Heart left ventricle (tissue), 16 donors: ENCODE measurements around the gene ZNF319. TPM values are rescaled to one million over a fixed set of nuclear protein-coding genes. Genes with fewer than 3 reads are reported as not detected.

Experiments
- ATAC-seq, 4 donors: fragments of 200-7000 bp; cut with Tn5 transposase; one replicate each; pipeline ENCODE4 v1.9.1; 2020 to 2022; ENCODE audit warnings: moderate library complexity in 4 of 4, mild to moderate bottlenecking in 3 of 4, moderate number of reproducible peaks in 1 of 4
- DNase-seq, 5 donors: peaks; one replicate each; pipeline ENCODE4 v3.0.0-alpha.2; 2020
- H3K27ac ChIP-seq, 12 donors: fragments of 200-600 bp; sonication (generic) in 4 of 12; one replicate each; pipeline versions ENCODE4 v1.5.0 to v1.8.0; 2016 to 2022; ENCODE audit warnings: mild to moderate bottlenecking in 2 of 12
- H3K27me3 ChIP-seq, 9 donors: fragments of 200-600 bp; sonication (generic) in 2 of 9; one replicate each; pipeline versions ENCODE4 v1.5.1 to v1.8.0; 2016 to 2022; ENCODE audit warnings: mild to moderate bottlenecking in 3 of 9
- H3K36me3 ChIP-seq, 9 donors: fragments of 200-600 bp; sonication (generic) in 2 of 9; one replicate each; pipeline versions ENCODE4 v1.5.0 to v1.8.0; 2018 to 2022; ENCODE audit warnings: mild to moderate bottlenecking in 2 of 9
- H3K4me1 ChIP-seq, 12 donors: fragments of 200-600 bp; sonication (generic) in 4 of 12; one replicate each; pipeline versions ENCODE4 v1.5.0 to v1.8.0; 2016 to 2022; ENCODE audit warnings: mild to moderate bottlenecking in 3 of 12
- H3K4me3 ChIP-seq, 12 donors: fragments of 200-600 bp; sonication (generic) in 4 of 12; one replicate each; pipeline versions ENCODE4 v1.5.0 to v1.8.0; 2017 to 2022; ENCODE audit warnings: mild to moderate bottlenecking in 9 of 12, moderate library complexity in 4 of 12
- H3K9me3 ChIP-seq, 12 donors: fragments of 200-600 bp; sonication (generic) in 4 of 12; one replicate each; pipeline versions ENCODE4 v1.5.0 to v1.8.0; 2016 to 2022; ENCODE audit warnings: mild to moderate bottlenecking in 1 of 12
- POLR2A ChIP-seq, 2 donors: fragments of 450-650 bp; IDR thresholded peaks; one replicate each; pipeline ENCODE4 v1.6.1; 2017; ENCODE audit warnings: antibody characterized with exemption in 2 of 2, mild to moderate bottlenecking in 2 of 2, moderate library complexity in 2 of 2
- WGBS, 4 donors: extraction: QIAGEN DNeasy Blood & Tissue Kit in 2 of 4; methylation state at CpG; one replicate each; pipeline versions ENCODE4 v1.1.5 to v1.1.7; 2013 to 2018; 5-methylcytosine and 5-hydroxymethylcytosine counted together
- intact Hi-C, 10 donors: fragments of 100-400 bp; cut with DNase I; formaldehyde crosslinking; loops; one replicate each; pipeline versions ENCODE4 v1.11.1 to v1.14.2; 2022
- polyA plus RNA-seq, 2 donors: library from polyadenylated mRNA; stranded (reverse); fragments of 200-250 nt; gene quantifications; one replicate each; pipeline ENCODE4 v1.2.3, GENCODE V29; 2013
- total RNA-seq, 9 donors: library from RNA; depleted of rRNA in 2 of 9; stranded (reverse); fragments of >200 nt in 2 of 9; fragmentation: NEBNext Ultra II Directional in 3 of 9; extraction: Animal tissue kit (Norgen Biotek cat#: 25700) in 3 of 9; gene quantifications; one replicate each; pipeline versions ENCODE4 v1.1.0 to v1.2.4, GENCODE V29; 2016 to 2023
- TF ChIP-seq, protein P1 (sequence below), 12 donors: fragments of 200-600 bp; sonication (generic) in 4 of 12; IDR thresholded peaks; one replicate each; pipeline versions ENCODE4 v1.5.0 to v1.8.0; 2018 to 2022; ENCODE audit warnings: antibody characterized with exemption in 12 of 12, mild to moderate bottlenecking in 5 of 12
- donor health status: ischemic (EF 13 %, LVEDD 7.1; RV severe dilation, severe dysfunction).
- donor health status: healthy with polysubstance abuse.
- donor health status: DM: no; HTN: yes; CAD: no.
- donor health status: DM: no; HTN: no; CAD: no.
- donor health status: ischemic (EF 25% LVEDD 6.9; RV normal size, moderate dysfunction).
- donor health status: ischemic (EF 25% LVEDD 5.7; RV mildly dilated, moderate dysfunction).
- donor health status: healthy.
- donor health status: DM: yes; HTN: yes; CAD: no.
- donor health status: ischemic (EF 35%, LVEDD 5.7; RV mildly dilated, moderate dysfunction).
- donor health status: nonischemic (EF 11% LVEDD 7.7; RV severe dilation, severe dysfunction).
- donor health status: DM: yes; HTN: yes; CAD: no.
- donor health status: PGD.
- donor health status: ischemic (EF 29% LVEDD 5.4; RV normal size, mild dysfunction).
- donor health status: nonischemic (EF 23%, LVEDD 6.1; RV moderate dilation, normal function).

ZNF319 gene
- total and polyA plus RNA-seq, 11 donors: 5.6 to 10.5 (median 8.6) TPM

DNA sequence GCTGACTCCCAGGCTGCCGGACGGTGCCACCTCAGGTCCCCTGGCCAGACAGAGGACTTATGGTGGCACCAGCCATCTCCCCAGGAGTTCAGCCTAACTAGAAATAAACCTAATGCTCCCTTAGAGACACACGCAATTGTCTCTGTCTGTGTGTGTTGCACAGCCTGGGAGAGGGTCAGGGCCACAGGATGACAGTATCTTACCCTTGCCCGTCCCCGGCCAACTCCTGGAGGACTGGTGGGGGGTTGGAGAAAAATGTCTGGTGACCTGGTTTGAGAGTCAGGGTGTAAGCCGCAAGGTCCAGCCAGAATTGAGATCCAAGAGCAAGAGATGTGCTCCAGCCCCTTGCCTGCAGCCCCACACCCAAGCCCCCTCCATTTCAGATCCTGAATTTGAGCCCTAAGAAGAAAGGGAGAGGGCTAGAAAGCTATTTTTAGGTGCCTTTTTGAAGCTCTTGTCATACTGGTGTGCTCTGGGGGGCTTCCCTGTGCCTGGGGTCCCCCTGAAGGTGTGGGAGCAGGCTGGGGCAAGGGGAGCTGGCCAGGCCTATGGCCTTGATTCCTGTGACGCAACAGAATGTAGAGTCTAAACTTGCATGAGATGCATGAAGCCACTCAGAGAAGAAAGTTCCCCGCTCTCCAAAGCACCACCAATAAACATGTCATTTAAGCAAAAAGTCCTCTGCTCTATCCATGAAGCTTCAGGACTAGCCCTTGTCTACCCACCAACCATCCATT, 12.9 kb downstream of the ZNF319 start:
- DNase-seq: peak in 1 of 5 donors; percentile 44
- no peak for ATAC-seq
- H3K27me3 ChIP-seq: peaks cover 0 to 12% (median 0%) of the 10 kb centered on the region in 9 donors
- intact Hi-C loops: loop anchor here in 1 of 10 donors (10.0 kb wide), 1 partner anchor 403 kb away; no protein-coding TSS in a partner anchor
- WGBS, 4 donors: 96 to 98% (median 97%) methylated on average over 8 of the region's 8 CpGs
- no peak overlapping the region for H3K4me3 ChIP-seq
- no peaks in the 10 kb centered on the region for H3K9me3 ChIP-seq
- no peak overlapping the region for H3K27ac ChIP-seq
- no peaks in the 10 kb centered on the region for H3K36me3 ChIP-seq
- no peak for TF ChIP-seq POLR2A (IDR thresholded peaks at IDR 0.05)
- H3K4me1 ChIP-seq: peaks cover 0 to 22% (median 10%) of the 10 kb centered on the region in 12 donors

GRCh38 chr16:57986196-57986595, 14.3 kb downstream of the ZNF319 start:
- peaks cover 0 to 12% (median 0%) of the 10 kb centered on the region in 9 donors for H3K27me3 ChIP-seq
- no peak overlapping the region for H3K27ac ChIP-seq
- peak in 1 of 5 donors; percentile 7 for DNase-seq
- ATAC-seq: no peak
- H3K4me1 ChIP-seq: peaks cover 0 to 22% (median 10%) of the 10 kb centered on the region in 12 donors
- no peak overlapping the region for H3K4me3 ChIP-seq
- WGBS, 4 donors: 63 to 74% (median 70%) methylated on average over 9 of the region's 9 CpGs
- intact Hi-C loops: loop anchor here in 1 of 10 donors (10.0 kb wide), 1 partner anchor 401 kb away; no protein-coding TSS in a partner anchor
- H3K36me3 ChIP-seq: no peaks in the 10 kb centered on the region
- no peaks in the 10 kb centered on the region for H3K9me3 ChIP-seq
- TF ChIP-seq POLR2A (IDR thresholded peaks at IDR 0.05): no peak
- TF ChIP-seq, protein P1, sequence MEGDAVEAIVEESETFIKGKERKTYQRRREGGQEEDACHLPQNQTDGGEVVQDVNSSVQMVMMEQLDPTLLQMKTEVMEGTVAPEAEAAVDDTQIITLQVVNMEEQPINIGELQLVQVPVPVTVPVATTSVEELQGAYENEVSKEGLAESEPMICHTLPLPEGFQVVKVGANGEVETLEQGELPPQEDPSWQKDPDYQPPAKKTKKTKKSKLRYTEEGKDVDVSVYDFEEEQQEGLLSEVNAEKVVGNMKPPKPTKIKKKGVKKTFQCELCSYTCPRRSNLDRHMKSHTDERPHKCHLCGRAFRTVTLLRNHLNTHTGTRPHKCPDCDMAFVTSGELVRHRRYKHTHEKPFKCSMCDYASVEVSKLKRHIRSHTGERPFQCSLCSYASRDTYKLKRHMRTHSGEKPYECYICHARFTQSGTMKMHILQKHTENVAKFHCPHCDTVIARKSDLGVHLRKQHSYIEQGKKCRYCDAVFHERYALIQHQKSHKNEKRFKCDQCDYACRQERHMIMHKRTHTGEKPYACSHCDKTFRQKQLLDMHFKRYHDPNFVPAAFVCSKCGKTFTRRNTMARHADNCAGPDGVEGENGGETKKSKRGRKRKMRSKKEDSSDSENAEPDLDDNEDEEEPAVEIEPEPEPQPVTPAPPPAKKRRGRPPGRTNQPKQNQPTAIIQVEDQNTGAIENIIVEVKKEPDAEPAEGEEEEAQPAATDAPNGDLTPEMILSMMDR (IDR thresholded peaks at IDR 0.05): no peak

DNA sequence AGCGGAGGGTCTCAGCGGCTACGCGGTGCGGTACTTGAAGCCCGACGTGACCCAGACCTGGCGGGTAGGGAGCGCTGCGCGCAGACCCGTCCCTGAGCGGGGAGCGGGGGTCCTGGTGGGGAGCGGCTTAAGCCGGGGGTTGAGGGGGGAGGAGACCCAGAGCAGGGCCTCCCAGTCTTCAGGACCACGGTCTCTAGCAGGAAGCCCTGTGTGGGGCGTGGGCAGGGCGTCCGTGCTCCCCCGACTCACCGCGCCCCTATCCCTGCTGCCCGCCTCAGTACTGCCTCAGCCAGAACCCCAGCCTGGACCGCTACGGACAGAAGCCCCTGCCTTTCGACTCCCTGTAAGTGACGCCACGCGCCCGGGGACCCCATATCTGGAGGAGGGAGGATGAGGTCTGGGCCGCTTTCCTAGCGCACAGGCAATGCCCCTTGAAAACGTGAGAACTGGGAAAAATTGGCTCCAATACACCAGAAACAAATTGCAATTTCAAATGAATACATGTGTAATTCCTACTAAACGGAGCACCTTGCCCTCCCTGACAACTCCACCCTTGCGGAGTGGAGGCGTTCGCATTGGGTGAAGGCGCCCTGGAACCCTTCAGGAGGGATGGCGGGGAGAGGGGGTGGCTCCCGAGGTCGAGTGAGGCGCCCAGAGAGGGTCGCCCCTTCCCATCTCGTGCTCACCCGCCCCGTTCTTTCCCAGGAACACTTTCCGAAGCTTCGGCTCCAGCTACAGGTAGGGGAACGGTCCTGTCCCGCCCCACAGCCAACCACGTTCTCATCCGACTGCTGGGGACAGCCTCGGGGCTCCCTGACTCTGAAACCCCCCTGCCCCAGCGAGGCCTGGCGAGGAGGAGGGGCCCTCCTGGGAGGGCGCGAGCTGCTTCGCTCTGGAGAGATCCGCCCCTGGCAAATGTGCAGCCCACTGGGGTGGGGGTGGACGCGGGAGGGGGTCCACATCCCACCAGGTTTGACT, 15.0 kb downstream of the ZNF319 start:
- Histone ChIP-seq H3K27me3 (peaks cover 0 to 12% (median 0%) of the 10 kb centered on the region in 9 donors), H3K4me1 (peaks cover 0 to 22% (median 10%) of the 10 kb centered on the region in 12 donors), H3K4me3 (peak overlapping the region; percentile 34 to 67 (median 58)), H3K27ac (peak overlapping the region in 1 of 12 donors; percentile 47), H3K36me3 (no peaks in the 10 kb centered on the region), H3K9me3 (no peaks in the 10 kb centered on the region)
- intact Hi-C loops: loop anchor here in 1 of 10 donors (10.0 kb wide), 1 partner anchor 401 kb away; no protein-coding TSS in a partner anchor
- TF ChIP-seq, protein P1 (IDR thresholded peaks at IDR 0.05): no peak
- no peak for TF ChIP-seq POLR2A (IDR thresholded peaks at IDR 0.05)
- WGBS, 4 donors: 17 to 32% (median 25%) methylated on average over 35 to 62 of the region's 62 CpGs
- ATAC-seq (peak; percentile 21 to 50 (median 32)), DNase-seq (peak in 1 of 5 donors; percentile 66)

DNA sequence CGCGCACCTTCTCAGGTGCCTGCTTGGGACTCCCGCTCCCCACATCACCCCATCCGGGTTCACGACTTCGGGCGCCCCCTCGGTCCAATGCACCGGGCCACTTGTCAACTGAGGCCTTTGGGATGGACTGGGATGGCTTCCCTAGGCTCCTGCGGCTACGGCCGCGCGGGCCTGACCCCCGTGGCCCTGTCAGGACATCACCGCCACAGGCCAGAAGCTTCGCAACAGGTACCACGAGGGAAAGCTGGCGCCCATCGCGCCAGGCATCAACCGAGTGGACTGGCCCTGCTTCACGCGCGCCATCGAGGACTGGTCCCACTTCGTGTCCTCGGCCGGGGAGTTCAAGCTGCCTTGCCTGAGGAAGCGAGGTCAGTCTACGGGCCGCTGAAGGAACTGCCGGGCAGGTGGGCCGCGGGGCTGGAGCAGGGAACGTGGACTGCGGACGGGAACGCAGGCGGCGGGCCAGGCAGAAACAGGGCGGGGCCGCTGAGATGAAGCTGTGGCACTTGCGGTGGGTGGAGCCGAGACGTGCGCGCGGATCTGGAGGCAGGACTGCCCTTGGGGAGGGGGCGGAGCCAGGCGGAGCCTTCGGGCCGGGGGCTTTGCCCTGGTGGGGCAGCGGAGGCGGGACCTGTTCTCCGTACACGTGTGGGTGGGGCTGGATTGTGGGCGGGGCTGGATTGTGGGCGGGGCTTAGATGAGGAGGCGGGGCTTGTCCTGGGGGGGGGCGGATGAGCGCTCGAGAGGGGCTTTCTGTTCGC, 15.8 kb downstream of the ZNF319 start:
- ATAC-seq: peak; percentile 59 to 91 (median 89)
- Histone ChIP-seq H3K27ac (peak overlapping the region in 1 of 12 donors; percentile 47), H3K36me3 (no peaks in the 10 kb centered on the region), H3K9me3 (no peaks in the 10 kb centered on the region), H3K27me3 (peaks cover 0 to 12% (median 0%) of the 10 kb centered on the region in 9 donors), H3K4me1 (peaks cover 0 to 22% (median 10%) of the 10 kb centered on the region in 12 donors), H3K4me3 (peak overlapping the region; percentile 34 to 67 (median 58))
- peak; percentile 79 to 95 (median 87) for DNase-seq
- intact Hi-C loops: loop anchor here in 1 of 10 donors (10.0 kb wide), 1 partner anchor 400 kb away; no protein-coding TSS in a partner anchor
- WGBS, 4 donors: 9 to 15% (median 12%) methylated on average over 52 to 64 of the region's 64 CpGs
- TF ChIP-seq, protein P1 (IDR thresholded peaks at IDR 0.05): no peak
- no peak for TF ChIP-seq POLR2A (IDR thresholded peaks at IDR 0.05)
